GM18519 (cell line): Measurements from ENCODE around the gene COQ8B.

Experiments
- ATAC-seq: cut with Tn5 transposase; IDR thresholded peaks from one replicate; pipeline ENCODE4 v1.9.1; 2021; ENCODE audit warnings: mild to moderate bottlenecking, moderate library complexity; ENCODE audit not compliant: unreplicated experiment, low FRiP score

COQ8B gene

GRCh38 chr19:40642051-40642706 is 74.5 kb downstream of the COQ8B start:
- no peak for ATAC-seq
